GM15510 (cell line): Measurements from ENCODE around the gene RCOR1.

ENCODE experiments used
- POLR2A ChIP-seq: IDR thresholded peaks from 3 replicates; pipeline ENCODE4 v1.6.1; 2011; ENCODE audit warnings: borderline replicate concordance; ENCODE audit not compliant: insufficient read length; ENCODE audit errors: extremely low read depth

The RCOR1 gene

DNA sequence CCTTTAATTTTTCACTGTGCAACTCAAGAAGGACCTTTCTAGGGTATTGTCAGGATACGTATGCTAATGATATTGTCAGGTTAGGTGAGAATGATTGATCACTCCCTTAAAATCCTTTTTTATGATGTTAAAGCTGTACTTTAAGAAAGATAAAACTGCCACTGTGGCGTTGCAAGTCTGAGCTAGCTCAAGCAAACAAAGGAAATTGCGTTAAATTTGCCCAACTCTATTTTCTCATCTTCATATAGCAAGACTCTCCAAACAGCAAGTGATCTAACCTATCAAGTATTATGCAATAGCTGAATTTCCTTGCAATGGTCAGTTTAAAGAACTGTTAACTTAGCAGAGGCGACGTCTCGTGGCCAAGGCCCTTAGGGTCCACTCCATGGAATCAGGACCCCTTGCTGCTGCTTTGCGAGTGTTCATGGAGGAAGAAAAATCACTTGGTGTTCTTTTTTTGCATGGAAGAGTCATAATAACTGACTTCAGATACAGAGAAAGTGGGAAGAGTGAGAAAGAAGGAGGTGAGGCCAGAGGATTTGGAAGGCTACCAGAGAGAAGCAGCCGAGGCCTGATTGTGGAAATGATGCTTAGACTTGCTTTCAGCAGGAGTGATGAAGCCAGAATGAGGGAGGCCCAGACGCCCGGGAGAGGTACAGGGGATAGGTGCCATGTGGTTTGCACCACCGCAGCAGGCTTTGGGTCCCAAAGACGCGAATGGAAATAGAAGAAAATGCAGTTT, 187.3 kb downstream of the RCOR1 start:
- TF ChIP-seq POLR2A: no peak
